Activated CD4-positive, alpha-beta T cell treated with anti-CD3 and anti-CD28 coated beads, Interleukin-2, amount 10 ng/mL, durations not matched to agents 24 days and 14 days (primary cell): ENCODE data around the gene BLOC1S4. TPM values are rescaled to one million over a fixed set of nuclear protein-coding genes. Genes with fewer than 3 reads are reported as not detected.
"Not testable (repeated sequence)": the region's sequence is repeated elsewhere in the genome, so short reads cannot be mapped to it uniquely, and the experiment has no call there.

Experiments
- DNase-seq: peaks from one replicate; pipeline ENCODE4 v3.0.0; 2022
- H3K27ac Mint-ChIP-seq: one replicate; pipeline ENCODE4 v1.8.0; 2022; ENCODE audit warnings: mild to moderate bottlenecking, mixed read lengths
- H3K27me3 Mint-ChIP-seq: one replicate; pipeline ENCODE4 v1.8.0; 2022; ENCODE audit warnings: mixed read lengths
- H3K36me3 Mint-ChIP-seq: one replicate; pipeline ENCODE4 v1.8.0; 2022; ENCODE audit warnings: low read depth, mild to moderate bottlenecking, mixed read lengths
- H3K4me1 Mint-ChIP-seq: one replicate; pipeline ENCODE4 v1.8.0; 2021; ENCODE audit warnings: mixed read lengths
- H3K4me3 Mint-ChIP-seq: one replicate; pipeline ENCODE4 v1.8.0; 2022; ENCODE audit warnings: mild to moderate bottlenecking, moderate library complexity, mixed read lengths
- H3K9me3 Mint-ChIP-seq: one replicate; pipeline ENCODE4 v1.8.0; 2021; ENCODE audit warnings: mixed read lengths
- intact Hi-C: fragments of 100-400 bp; cut with micrococcal nuclease; formaldehyde crosslinking; loops from one replicate; pipeline ENCODE4 v1.15.1; 2023
- total RNA-seq: library from RNA; stranded (reverse); gene quantifications from 2 replicates; pipeline ENCODE4 v1.2.3, GENCODE V29; 2022

BLOC1S4 gene
- total RNA-seq, 1 donor from 2014 or later, result 20.1 TPM

- H3K36me3 Mint-ChIP-seq, result no peaks in the 10 kb centered on the region
- no peaks in the 10 kb centered on the region for H3K9me3 Mint-ChIP-seq
- H3K27ac Mint-ChIP-seq, result no peak overlapping the region
- intact Hi-C loops, result no loop called here
- H3K4me1 Mint-ChIP-seq, result peaks cover 5% of the 10 kb centered on the region
- no peak for DNase-seq
- H3K27me3 Mint-ChIP-seq, result no peaks in the 10 kb centered on the region
- no peak overlapping the region for H3K4me3 Mint-ChIP-seq
These were observed 33.6 kb downstream of the BLOC1S4 start for GRCh38 chr4:6749340-6750171.

GRCh38 chr4:6750286-6751221, 34.6 kb downstream of the BLOC1S4 start:
- no peaks in the 10 kb centered on the region for H3K36me3 Mint-ChIP-seq
- H3K4me1 Mint-ChIP-seq, result peaks cover 5% of the 10 kb centered on the region
- no peak overlapping the region for H3K27ac Mint-ChIP-seq
- H3K4me3 Mint-ChIP-seq, result no peak overlapping the region
- no peaks in the 10 kb centered on the region for H3K9me3 Mint-ChIP-seq
- no peak for DNase-seq
- no peaks in the 10 kb centered on the region for H3K27me3 Mint-ChIP-seq
- intact Hi-C loops, result no loop called here

- peak overlapping the region; percentile 30 for H3K27ac Mint-ChIP-seq
- H3K36me3 Mint-ChIP-seq, result no peaks in the 10 kb centered on the region
- intact Hi-C loops, result no loop called here
- H3K27me3 Mint-ChIP-seq, result no peaks in the 10 kb centered on the region
- no peaks in the 10 kb centered on the region for H3K9me3 Mint-ChIP-seq
- H3K4me1 Mint-ChIP-seq, result peaks cover 5% of the 10 kb centered on the region
- DNase-seq, result peak; percentile 66
- peak overlapping the region; percentile 36 for H3K4me3 Mint-ChIP-seq
These were observed 35.9 kb downstream of the BLOC1S4 start for GRCh38 chr4:6751611-6752485.

- no peaks in the 10 kb centered on the region for H3K27me3 Mint-ChIP-seq
These were observed 36.5 kb downstream of the BLOC1S4 start for GRCh38 chr4:6752486-6752829.

GRCh38 chr4:6753103-6753560, 37.2 kb downstream of the BLOC1S4 start:
- no peaks in the 10 kb centered on the region for H3K27me3 Mint-ChIP-seq
- DNase-seq, result no peak
- peaks cover 5% of the 10 kb centered on the region for H3K4me1 Mint-ChIP-seq
- H3K36me3 Mint-ChIP-seq, result no peaks in the 10 kb centered on the region
- H3K4me3 Mint-ChIP-seq, result no peak overlapping the region
- H3K27ac Mint-ChIP-seq, result no peak overlapping the region
- intact Hi-C loops, result no loop called here
- no peaks in the 10 kb centered on the region for H3K9me3 Mint-ChIP-seq

More at GRCh38 chr4:6752486-6752829, 36.5 kb downstream of the BLOC1S4 start:
- Mint-ChIP-seq H3K36me3 (no peaks in the 10 kb centered on the region), H3K4me3 (no peak overlapping the region), H3K9me3 (no peaks in the 10 kb centered on the region), H3K4me1 (peaks cover 5% of the 10 kb centered on the region), H3K27ac (no peak overlapping the region)
- DNase-seq, result no peak
- intact Hi-C loops, result no loop called here

GRCh38 chr4:6753891-6754290, 37.9 kb downstream of the BLOC1S4 start:
- no peak overlapping the region for H3K4me3 Mint-ChIP-seq
- no peaks in the 10 kb centered on the region for H3K9me3 Mint-ChIP-seq
- H3K27ac Mint-ChIP-seq, result no peak overlapping the region
- H3K27me3 Mint-ChIP-seq, result no peaks in the 10 kb centered on the region
- H3K36me3 Mint-ChIP-seq, result no peaks in the 10 kb centered on the region
- intact Hi-C loops, result no loop called here
- H3K4me1 Mint-ChIP-seq, result peaks cover 5% of the 10 kb centered on the region
- no peak for DNase-seq

- H3K4me1 Mint-ChIP-seq, result peaks cover 5% of the 10 kb centered on the region
- DNase-seq, result no peak
- no peaks in the 10 kb centered on the region for H3K27me3 Mint-ChIP-seq
- H3K27ac Mint-ChIP-seq, result no peak overlapping the region
- H3K36me3 Mint-ChIP-seq, result no peaks in the 10 kb centered on the region
- intact Hi-C loops, result no loop called here
- H3K4me3 Mint-ChIP-seq, result no peak overlapping the region
- H3K9me3 Mint-ChIP-seq, result no peaks in the 10 kb centered on the region
These were observed 38.6 kb downstream of the BLOC1S4 start for GRCh38 chr4:6754481-6755087.

- no peaks in the 10 kb centered on the region for H3K9me3 Mint-ChIP-seq
- no peak overlapping the region for H3K4me3 Mint-ChIP-seq
- H3K27ac Mint-ChIP-seq, result no peak overlapping the region
- no peaks in the 10 kb centered on the region for H3K36me3 Mint-ChIP-seq
- H3K4me1 Mint-ChIP-seq, result peaks cover 5% of the 10 kb centered on the region
- H3K27me3 Mint-ChIP-seq, result no peaks in the 10 kb centered on the region
- DNase-seq, result no peak
- intact Hi-C loops, result no loop called here
These were observed 39.2 kb downstream of the BLOC1S4 start for GRCh38 chr4:6755088-6755753.

GRCh38 chr4:6756345-6756744, 40.4 kb downstream of the BLOC1S4 start:
- H3K4me1 Mint-ChIP-seq, H3K9me3 Mint-ChIP-seq, DNase-seq, H3K27ac Mint-ChIP-seq, H3K4me3 Mint-ChIP-seq, intact Hi-C loops, H3K27me3 Mint-ChIP-seq, H3K36me3 Mint-ChIP-seq: not testable (repeated sequence)

- DNase-seq, result no peak
- H3K27me3 Mint-ChIP-seq, result peaks cover 3% of the 10 kb centered on the region
- no peak overlapping the region for H3K4me3 Mint-ChIP-seq
- no peaks in the 10 kb centered on the region for H3K4me1 Mint-ChIP-seq
- H3K27ac Mint-ChIP-seq, result no peak overlapping the region
- H3K9me3 Mint-ChIP-seq, result no peaks in the 10 kb centered on the region
- H3K36me3 Mint-ChIP-seq, result no peaks in the 10 kb centered on the region
- intact Hi-C loops, result no loop called here
These were observed 42.8 kb downstream of the BLOC1S4 start for GRCh38 chr4:6758728-6759127.

- Mint-ChIP-seq H3K27me3 (peaks cover 11% of the 10 kb centered on the region), H3K9me3 (no peaks in the 10 kb centered on the region), H3K27ac (no peak overlapping the region), H3K4me3 (no peak overlapping the region), H3K4me1 (no peaks in the 10 kb centered on the region), H3K36me3 (no peaks in the 10 kb centered on the region)
- intact Hi-C loops, result no loop called here
- DNase-seq, result no peak
These were observed 44.9 kb downstream of the BLOC1S4 start for GRCh38 chr4:6760865-6761264.

- Mint-ChIP-seq H3K4me1 (peaks cover 2% of the 10 kb centered on the region), H3K27ac (no peak overlapping the region)
- intact Hi-C loops, result no loop called here
These were observed 46.0 kb downstream of the BLOC1S4 start for GRCh38 chr4:6761649-6762615.

More at GRCh38 chr4:6761649-6762615, 46.0 kb downstream of the BLOC1S4 start:
- DNase-seq, result no peak
- Mint-ChIP-seq H3K36me3 (no peaks in the 10 kb centered on the region), H3K4me3 (no peak overlapping the region), H3K27me3 (peaks cover 15% of the 10 kb centered on the region), H3K9me3 (no peaks in the 10 kb centered on the region)
